GF-D8 (cell line): ENCODE measurements around the gene NPHS2.

ENCODE experiments used
- DNase-seq: peaks from one replicate; lab custom pipeline; 2025; lab: John Stamatoyannopoulos, UW

The NPHS2 gene

DNA sequence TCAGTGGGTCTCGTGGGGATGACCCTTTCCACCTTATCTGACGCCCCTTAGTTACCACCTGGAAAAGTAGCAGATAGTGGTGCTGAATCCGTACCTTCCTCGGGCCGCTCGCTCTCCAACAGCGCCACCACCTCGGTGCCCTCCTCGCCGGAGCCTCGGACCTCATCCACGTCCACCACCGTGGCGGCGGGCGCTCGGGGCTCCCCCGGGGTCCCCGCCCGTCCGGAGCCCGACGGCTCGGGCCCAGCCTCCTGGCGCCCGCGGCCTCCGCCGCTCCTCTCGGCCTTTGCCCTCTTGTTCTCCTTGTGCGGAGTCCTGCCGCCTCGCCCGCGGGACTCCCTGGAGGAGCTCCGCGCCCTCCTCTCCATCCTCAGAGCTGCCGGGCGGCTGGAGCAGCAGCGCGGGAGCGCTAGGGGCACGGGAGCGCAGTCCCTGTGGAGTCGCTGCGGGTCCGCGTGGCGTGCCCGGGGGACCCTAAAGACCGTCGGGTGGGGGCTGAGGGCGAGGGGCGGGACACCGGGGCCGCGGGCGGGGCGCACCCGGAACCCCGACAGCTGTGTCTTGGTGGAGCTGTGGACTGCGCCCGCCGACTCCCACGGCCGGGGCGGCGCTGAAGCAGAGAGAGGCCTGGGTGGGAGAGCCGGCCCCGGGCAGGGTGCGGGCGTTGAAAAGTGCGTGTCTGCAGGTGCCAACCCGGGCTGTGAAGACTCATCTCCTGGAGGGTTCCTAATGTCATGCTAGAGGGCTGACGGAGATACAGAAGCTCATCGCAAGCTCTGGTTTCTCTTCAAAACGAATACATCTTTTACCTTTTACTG lies at the start of gene NPHS2:
Gene NPHS2, minus strand, starts transcription at position 452 of the 818 bp plus-strand sequence. Its CDS starts 84 bp downstream, at position 368.
- no peak for DNase-seq

DNA sequence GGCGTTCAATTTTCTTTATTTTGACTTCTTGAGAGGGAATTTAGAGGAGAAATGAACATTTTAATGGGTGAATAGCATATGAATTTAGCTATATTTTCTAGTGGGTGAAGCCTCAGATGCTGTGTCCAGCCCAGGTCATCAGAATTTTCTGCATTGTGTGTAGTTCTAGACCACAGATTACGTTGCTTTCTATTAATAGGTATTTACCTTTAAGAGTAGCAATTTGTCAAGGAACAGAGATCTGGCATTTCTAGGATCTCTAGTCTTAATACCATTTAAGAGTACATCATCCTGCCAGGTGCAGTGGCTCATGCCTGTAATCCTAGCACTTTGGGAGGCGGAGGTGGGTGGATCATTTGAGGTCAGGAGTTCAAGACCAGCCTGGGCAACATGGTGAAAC lies 36.6 kb upstream of the NPHS2 start:
- no peak for DNase-seq

DNA sequence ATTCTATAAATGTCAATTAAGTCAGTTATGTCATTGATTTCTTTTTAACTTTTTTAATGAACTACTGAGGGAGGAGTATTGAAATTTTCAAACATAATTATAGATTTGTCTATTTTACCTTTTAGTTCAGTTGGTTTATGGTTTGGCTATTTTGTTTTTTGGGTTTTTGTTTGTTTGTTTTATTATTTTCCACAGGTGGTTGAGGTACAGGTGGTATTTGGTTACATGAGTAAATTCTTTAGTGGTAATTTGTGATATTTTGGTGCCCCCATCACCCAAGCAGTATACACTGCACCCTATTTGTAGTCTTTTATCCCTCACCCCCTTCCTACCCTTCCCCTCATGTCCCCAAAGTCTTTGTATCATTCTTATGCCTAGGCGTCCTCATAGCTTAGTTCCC lies 25.3 kb upstream of the NPHS2 start:
- DNase-seq: no peak

DNA sequence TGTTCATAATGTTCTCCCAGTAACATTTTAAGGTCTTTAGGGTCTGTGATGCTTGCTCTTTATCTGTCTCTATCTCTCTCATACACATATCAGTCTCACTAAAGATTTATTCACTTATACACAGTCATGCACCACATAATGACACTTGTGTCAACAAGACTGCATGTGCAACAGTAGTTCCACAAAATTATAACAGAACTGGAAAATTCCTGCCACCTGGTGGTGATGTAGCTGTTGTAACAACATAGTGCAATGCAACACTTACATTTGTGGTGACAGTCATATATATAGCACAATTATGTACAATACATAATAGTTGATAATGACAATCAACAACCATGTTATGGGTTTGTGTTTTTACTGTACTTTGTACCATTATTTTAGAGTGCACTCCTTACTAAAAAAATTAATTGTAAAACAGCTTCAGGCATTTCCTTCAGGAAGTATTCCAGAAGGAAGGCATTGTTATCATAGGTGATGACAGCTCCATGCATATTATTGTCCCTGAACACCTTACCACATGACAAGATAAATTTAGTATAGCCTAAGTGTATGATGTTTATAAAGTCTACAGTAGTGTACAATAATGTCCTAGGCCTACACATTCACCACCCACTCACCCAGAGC lies 24.0 kb upstream of the NPHS2 start:
- DNase-seq: no peak

DNA sequence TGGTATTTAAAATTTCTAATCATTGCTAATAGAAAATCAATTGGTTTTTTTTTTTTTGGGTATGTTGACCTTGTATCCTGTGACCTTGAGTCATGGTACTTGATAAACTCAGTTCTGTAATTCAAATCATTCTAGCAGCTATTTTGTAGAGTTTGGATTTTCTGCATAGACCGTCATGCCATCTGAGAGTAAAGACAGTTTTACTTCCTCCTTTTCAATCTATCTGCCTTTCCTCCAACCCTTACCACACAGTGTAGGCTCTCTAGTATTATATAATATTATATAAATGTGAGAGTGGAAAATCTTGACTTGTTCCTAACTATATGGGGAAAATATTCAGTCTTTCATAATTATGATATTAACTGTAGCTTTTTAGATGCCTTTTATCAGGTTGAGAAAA lies 22.9 kb upstream of the NPHS2 start:
- no peak for DNase-seq

DNA sequence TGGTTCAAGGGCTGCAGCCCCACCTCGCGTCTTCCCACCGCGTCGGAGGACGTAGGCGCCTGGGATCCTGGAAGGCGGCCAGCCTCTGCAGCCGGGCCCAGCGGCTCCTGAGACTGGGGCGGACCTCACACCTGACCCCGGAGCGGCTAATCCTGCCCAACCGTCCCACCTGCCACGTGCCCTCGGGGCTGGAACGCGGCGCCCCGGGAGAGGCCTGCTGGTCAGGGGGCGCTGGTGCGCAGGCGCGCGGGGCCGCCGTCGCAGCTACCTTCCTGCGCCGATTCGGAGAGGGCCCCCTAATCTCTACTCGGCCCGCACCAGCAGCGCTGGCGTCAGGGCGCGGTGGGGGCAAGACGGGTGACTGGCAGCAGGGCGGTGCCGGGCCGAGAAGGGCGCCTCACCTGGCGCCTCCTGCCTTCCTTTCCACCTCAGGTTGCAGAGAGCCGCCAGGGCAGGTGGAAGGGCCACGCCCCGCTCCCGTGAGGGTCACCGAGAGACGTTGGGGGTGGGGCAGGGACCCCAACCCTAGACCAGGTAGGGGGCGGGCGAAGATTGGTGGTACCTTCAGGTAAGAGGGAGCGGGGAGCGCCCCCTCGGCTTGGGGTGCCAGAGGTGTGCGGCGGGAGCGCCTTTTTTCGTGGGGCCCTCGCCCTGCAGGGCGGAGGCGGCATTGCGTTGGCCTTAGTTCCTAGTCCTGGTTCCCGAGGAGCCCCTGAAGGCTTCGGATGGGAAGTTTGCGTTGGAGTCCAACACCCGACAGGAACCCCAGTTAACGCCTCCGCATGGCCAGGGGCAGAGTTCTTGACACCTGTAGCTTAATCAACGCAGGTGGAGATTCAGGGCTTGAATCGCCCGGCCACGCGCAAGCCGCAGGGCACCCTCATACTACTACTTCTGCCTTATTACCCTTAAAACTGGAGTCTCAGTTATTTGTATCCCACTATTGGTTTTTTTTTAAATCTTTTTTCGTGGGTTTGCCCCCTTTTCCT lies 16.1 kb upstream of the NPHS2 start, which contains the start of gene TDRD5:
Gene TDRD5, plus strand, starts transcription at position 241 of the 989 bp plus-strand sequence. CDS start 784 bp downstream, outside the sequence.
- DNase-seq: no peak

DNA sequence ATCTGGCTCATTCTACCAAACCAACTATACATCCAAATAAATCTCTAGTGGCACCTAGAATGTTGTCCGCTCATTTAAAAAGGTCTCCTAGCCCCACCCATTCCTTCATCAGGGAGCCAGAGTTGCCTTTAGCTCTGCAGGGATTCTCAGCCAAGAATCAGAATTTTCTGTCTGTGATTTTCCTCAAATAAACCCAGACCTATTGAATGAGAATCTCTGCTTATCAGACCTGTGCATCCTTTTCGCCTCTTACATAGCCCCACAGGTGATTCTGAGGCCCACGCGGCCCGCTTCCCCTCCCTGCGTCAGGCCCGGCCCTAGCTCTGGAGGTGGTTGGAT lies 15.5 kb upstream of the NPHS2 start:
- DNase-seq: no peak

DNA sequence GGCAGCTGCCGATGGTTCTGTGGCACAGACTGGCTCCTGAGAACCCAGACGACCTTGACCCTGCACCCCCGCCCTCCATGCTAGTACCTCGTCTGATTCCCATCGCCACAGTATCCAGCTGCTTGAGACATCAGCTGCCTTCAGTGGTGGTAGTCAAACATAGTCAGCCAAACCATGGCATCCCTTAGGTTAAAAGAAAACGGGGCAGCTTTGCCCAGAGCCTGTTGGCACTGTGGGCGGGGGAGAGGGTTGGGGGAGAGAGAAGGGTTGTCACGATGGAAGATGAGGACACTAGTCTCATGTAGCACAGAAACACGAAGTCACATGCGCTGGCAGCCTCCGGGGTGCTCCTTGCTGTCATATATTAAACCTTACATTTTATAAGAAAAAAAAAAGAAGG lies 14.9 kb upstream of the NPHS2 start:
- no peak for DNase-seq

DNA sequence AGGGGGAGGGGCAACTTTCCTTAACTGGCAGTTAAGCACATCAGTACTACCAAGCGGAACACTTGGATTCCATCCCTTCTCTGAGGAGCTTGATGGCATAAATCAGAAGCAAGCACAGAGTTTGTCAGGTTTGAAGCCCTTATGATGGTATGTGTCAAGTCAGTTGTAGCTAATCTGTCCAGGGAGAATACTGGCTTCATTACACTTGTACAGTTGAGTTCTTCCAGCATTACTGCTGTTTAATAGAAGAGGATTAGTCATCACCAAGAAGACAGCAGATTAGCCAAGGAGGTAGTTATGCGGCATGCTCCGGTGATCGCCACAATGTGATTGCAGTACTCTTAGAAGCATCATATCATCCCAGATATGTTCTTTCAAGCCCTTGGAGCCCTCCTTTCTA lies 13.8 kb upstream of the NPHS2 start:
- no peak for DNase-seq

DNA sequence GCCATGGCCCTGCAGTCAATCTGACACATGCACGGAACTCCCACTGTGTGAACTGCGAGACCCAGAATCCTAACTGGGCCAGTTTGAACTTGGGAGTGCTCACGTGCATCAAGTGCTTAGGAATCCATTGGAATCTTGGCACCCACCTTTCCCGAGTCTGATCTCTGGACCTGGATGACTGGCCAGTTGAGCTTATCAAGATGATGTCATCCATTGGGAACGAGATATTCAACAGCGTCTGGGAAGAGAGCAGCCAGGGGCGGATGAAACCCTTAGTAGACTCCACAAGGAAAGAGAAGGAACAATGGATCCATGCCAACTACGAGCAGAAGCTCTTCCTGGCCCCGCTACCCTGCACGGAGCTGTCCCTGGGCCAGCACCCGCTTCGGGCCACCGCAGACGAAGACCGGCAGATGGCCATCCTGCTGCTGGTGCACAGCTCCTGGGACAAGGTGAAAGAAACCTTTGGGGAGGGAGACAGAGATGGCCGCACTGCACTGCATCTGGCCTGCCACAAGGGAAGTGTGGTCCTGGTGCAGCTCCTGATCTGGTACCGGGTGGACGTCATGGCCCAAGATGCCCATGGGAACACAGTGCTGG lies 12.8 kb upstream of the NPHS2 start:
- no peak for DNase-seq

DNA sequence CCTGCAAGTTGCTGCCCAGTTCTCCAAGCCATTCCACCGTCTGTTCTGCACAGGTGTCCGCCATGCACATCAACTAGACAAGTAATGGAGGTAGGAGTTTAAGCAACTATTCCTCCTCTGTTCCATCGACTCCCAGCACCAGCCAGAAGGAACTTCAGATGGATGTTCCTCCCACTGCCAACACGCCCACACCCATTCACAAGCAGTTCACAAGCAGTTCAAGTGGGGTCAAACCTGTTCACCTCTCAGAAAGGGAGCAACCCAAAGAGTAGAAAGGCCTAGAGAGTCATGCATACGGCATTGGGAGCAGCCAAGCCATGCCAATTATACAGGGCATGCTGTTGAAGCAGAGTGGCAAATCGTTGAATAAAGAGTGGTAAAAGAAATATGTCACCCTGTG lies 11.6 kb upstream of the NPHS2 start:
- DNase-seq: no peak

DNA sequence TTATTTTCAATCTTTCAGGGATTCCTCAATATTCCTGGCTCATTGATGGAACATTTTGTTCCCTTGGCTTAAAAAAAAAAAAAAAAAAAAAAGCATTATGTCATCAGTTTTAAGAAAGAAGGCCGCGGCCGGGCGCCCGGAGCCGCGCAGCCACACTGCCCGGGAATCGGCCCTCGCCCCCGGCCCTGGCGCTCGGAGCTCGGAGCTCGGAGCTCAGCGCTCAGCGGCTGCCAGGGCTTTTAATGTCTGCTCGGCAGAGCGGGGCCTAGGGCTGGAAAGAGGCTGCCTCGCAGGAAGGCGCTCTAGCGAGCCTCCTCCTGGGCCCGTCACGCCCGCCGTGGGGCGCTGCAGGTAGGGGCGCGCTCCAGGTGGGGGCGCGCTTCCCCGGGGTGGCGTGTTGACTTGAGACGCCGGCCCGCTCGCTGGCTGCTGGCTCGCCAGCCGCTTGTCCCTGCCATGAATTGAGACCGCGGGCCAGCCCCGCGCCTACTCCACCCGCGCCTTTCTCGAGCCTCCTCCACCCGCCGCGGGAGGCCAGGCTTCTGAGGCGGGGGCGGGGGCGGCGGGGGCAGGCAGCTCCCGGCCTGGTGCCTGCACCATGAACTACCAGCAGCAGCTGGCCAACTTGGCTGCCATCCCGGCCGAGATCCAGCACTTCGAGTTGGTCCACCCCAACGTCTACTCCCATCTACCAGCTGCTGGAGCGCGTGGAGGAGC lies 10.5 kb upstream of the NPHS2 start:
- DNase-seq: no peak

DNA sequence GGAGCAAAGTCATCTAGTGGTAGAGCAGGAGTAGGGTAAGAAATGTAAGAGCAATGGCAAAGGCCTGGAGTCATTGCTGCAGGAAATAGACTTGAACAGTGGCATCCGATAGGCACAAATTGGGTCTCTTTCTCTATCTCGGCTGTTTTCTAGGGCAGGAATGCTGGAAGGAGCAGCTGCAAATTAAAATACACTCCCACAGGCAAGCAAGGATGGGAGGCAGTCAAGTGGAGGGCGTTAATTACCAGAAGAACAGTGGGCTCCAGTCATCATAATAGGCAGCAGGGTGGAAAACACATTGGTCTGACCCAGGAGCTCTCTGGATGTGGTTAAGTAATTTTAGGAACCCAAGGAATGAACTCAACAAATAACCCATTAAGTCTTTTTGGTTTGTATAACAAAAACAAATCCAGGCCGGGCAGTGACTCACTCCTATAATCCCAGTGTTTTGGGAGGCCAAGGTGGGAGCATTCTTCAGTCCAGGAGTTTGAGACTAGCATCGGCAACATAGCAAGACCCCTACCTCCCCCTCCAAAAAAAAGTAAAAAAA lies 8.1 kb upstream of the NPHS2 start:
- no peak for DNase-seq

DNA sequence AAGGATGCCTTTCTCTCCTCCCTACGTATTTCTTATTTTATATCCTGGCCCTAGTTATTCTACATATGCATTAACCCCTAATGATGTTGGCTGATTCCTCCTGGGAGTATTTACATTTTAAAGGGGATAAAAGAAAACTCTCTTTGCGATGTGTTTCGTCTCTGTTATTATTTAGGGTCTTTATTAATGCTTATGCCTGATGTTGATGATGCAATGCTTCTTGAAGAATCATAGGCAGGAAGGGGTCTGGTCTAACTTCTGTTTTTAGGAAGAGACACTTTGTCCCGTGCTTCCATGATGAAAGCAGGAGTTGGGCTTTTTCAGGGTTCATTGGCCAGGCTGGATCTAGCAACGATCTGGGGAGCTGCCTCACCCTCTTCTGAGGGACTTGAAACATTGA lies 761 bp upstream of the NPHS2 start:
- no peak for DNase-seq

DNA sequence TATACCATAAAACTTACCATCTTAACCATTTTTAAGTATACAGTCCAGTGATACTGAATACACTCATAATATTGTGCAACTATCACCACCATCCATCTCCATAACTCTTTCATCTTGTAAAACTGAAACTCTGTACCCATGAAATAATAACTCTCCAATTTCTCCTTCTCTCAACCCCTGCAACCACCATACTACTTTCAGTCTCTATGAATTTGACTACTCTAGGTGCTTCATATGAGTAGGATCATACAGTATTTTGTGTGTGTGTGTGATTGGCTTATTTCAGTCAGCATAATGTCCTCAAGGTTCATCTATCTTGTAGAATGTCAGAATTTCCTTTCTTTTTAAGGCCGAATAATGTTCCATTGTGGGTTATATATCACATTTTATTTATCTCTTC lies 17.7 kb downstream of the NPHS2 start:
- DNase-seq: no peak

DNA sequence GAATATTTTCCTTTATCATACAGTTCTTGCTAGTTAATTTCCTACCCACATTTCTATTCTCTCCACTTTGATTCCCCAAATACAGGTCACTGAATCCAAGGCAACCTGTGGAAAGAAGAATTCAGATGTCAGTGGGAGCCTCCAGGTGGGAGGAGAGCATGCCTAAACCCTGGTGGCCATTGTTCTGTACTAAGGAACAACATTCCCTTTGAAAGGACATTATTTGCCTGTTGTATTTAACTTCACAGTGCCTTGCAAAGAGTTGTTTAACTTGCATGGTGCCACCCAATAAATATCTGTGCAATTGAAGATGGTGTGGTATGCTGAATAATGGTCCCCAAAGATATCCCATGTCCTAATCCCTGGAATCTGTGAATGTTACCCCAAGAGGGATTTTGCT lies 21.3 kb downstream of the NPHS2 start:
- DNase-seq: no peak

DNA sequence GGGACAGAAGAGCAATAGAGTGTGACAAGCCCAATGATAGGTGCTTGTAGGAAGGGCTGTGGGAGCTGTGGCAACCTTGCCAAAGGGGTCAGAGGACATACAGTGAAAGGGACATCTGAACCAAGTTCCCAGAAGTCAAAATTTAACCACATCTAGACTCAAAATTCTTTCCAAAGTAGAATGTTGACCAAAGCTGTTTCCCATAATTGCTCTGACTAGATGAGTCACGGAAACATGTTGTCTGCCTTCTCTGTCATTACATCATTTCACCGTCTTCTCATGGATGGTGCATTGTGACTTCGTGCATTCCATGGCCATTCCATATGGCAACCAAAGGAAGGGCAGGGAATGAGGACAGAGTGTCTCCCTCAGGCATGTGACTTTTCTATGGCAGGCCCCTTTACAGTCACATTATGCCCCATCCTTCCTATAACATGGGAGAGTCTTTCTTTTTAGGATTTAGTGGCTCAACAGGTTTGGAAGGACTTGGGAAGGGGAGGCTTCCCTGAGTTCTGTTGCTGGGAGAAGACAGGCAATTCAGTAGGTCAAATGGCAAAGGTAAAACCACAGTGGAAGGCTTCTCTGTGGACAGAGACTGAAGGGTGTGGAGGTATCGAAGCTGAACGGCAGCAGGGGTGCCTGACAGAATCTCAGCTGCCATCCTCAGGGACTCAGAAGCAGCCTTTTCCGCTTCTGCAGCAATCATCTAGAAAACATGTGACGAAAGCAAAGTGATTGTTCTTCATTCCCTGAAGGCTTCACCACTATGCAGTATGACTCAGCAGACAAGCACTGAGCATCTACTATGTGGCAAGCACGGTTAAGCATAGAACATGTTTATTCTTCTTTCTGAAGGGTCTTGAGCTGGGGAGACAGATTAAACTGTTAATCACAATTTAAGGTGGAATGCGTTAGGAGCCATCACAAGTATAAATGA lies 24.7 kb downstream of the NPHS2 start:
- no peak for DNase-seq

DNA sequence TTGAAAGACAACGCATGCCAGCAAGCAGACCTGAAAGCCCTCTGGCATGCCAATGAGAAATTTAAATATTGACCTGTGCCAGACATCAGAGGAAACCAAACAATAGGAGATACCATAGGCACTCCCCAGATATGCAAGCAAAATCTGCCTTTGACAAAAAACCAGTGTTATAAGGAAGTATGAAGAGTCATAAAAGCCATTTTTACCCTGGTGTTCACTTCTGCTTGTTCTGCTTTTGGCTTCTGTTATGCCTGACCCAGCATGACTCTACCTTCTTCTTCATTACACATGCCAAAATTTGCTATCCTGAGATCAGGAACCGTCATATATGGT lies 26.4 kb downstream of the NPHS2 start:
- no peak for DNase-seq

DNA sequence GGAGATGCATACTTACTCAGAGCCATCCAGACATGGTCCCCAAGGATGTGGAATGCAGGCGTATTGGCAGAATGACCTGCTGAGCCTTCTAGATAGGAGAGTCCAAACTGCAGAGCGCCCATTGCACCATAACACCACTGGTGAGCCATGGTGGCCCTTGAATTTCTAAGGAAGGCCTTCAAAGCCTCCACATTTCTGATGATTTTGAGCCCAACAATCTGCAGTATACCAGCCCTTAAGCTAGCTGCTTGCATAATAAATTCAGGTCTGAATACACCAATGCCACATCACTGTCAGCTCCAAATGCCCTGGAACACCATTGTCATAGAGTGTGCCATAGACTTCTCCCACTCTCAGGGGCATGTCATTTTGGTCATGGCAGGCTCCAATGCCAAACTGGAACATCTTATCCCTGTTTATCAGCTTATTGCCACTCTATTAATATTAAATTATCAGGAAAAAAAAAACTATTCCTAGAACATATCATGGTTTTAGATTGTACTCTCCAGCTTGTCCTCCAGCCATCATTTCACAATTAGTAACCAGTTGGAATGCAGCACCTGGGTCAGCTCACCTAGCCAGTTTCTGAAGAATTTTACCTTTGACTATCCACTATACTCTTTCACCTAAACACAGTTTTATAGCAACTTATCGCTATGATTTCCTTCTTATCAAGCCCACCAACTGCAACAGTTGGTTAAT lies 26.9 kb downstream of the NPHS2 start:
- DNase-seq: no peak
